Measurements from ENCODE around the gene PTPRN. TPM values are rescaled to one million over a fixed set of nuclear protein-coding genes. Genes with fewer than 3 reads are reported as not detected.

The PTPRN gene
- total and polyA plus RNA-seq, 2 donors (not counting 3 experiments of a cell fraction or from before 2014, with no cell fraction given) = not detected

- H3K79me2 ChIP-seq (ENCODE audit: control insufficient read depth, insufficient read depth, low read length) = no peaks in the 10 kb centered on the region
- dilution Hi-C loops (cut with MboI; ENCODE audit: extremely low pct_ligation_motif_present, low sequenced_read_pairs) (no loop called here), intact Hi-C loops (cut with micrococcal nuclease) (no loop called here)
- ChIA-PET POLR2A (no interaction called here), CTCF (interaction anchor here (1.0 to 1.8 kb wide), 2 partner anchors 15 to 76 kb away, joined by 4 read pairs; partner anchors contain the start of gene DNAJB2)
- H3K4me1 ChIP-seq (ENCODE audit: control insufficient read depth, extremely low read depth, insufficient read depth, low read length) = no peaks in the 10 kb centered on the region
- FAIRE-seq (no peak), DNase-seq (ENCODE audit: low read depth, low spot score) (no peak)
- no peak overlapping the region for H3K4me3 ChIP-seq (replicated peaks in 1 of 3; ENCODE audit: insufficient read depth in 1 of 3, low read depth in 1 of 3, low read length in 3 of 3)
- H3K27me3 ChIP-seq (ENCODE audit: control insufficient read depth in 2 of 2, insufficient read depth in 2 of 2, low read length in 2 of 2) = peaks cover 20 to 23% of the 10 kb centered on the region in 2 experiments
- H3K9me1 ChIP-seq (replicated peaks; ENCODE audit: control insufficient read depth, extremely low read depth, insufficient read depth, low read length) = no peaks in the 10 kb centered on the region
- no peaks in the 10 kb centered on the region for H3K36me3 ChIP-seq (ENCODE audit: control insufficient read depth in 2 of 2, extremely low read depth in 1 of 2, insufficient read depth in 2 of 2, low read length in 2 of 2)
- H3K4me2 ChIP-seq (ENCODE audit: insufficient read depth, low read length) = no peak overlapping the region
- TF ChIP-seq EZH2 (IDR thresholded peaks at IDR 0.05; ENCODE audit: borderline replicate concordance, low read depth, low read length, severe bottlenecking) (no peak), POLR2AphosphoS5 (IDR thresholded peaks at IDR 0.05; ENCODE audit: insufficient read depth, low read depth, low read length) (no peak), FOS (IDR thresholded peaks at IDR 0.05; ENCODE audit: borderline replicate concordance, insufficient read depth, low read length) (no peak), MAX (IDR thresholded peaks at IDR 0.05; ENCODE audit: insufficient read depth, insufficient read length) (no peak), GATA2 (IDR thresholded peaks at IDR 0.05; ENCODE audit: insufficient read depth, insufficient read length, low read depth, low read length) (no peak), CTCF (IDR thresholded peaks at IDR 0.05; ENCODE audit: extremely low read depth in 1 of 2, insufficient read depth in 1 of 2, low read depth in 1 of 2, low read length in 2 of 2) (no peak), JUN (IDR thresholded peaks at IDR 0.05; ENCODE audit: borderline replicate concordance, insufficient read depth, insufficient read length, low read depth) (no peak), MYC (IDR thresholded peaks at IDR 0.05; ENCODE audit: low read depth, low read length) (no peak), POLR2A (IDR thresholded peaks at IDR 0.05; ENCODE audit: low read depth, low read length) (no peak)
- H3K27ac ChIP-seq (ENCODE audit: insufficient read depth, low read depth, low read length) = no peak overlapping the region
- no peak overlapping the region for H3K9ac ChIP-seq (replicated peaks; ENCODE audit: extremely low read depth, insufficient read depth, low read length)
- no peak overlapping the region for H2AFZ ChIP-seq (ENCODE audit: low read depth, low read length)
- no peaks in the 10 kb centered on the region for H4K20me1 ChIP-seq (replicated peaks; ENCODE audit: control insufficient read depth, extremely low read depth, insufficient read depth, low read length)
- no peaks in the 10 kb centered on the region for H3K9me3 ChIP-seq (replicated peaks; ENCODE audit: control insufficient read depth, insufficient read depth, low read length)
- BruUV-seq (replicated peaks) = no TSS peak
Measured at GRCh38 chr2:219354582-219354981, 45.4 kb upstream of the PTPRN start.

Measured in endothelial cell of umbilical vein (primary cell).